GM23248 (cell line): ENCODE data around the gene HINT3.

Experiments used
- EZH2 ChIP-seq: fragments of 200-600 bp; sonication (generic); IDR thresholded peaks from 2 replicates; pipeline ENCODE4 v1.6.1; 2018; ENCODE audit warnings: antibody characterized with exemption, mild to moderate bottlenecking; ENCODE audit not compliant: insufficient read depth, poor library complexity, severe bottlenecking
- EZH2phosphoT487 ChIP-seq: fragments of 200-600 bp; sonication (generic); IDR thresholded peaks from 2 replicates; pipeline ENCODE4 v1.6.1; 2018; ENCODE audit warnings: antibody characterized with exemption, moderate library complexity, mild to moderate bottlenecking, low read depth; ENCODE audit not compliant: insufficient read depth

- no peak for TF ChIP-seq EZH2
- no peak for TF ChIP-seq EZH2phosphoT487
Observed at GRCh38 chr6:125988280-125988679, 31.7 kb downstream of the HINT3 start.
